ENCODE data around the gene ST6GAL1. TPM values are rescaled to one million over a fixed set of nuclear protein-coding genes. Genes with fewer than 3 reads are reported as not detected.

Gene ST6GAL1
- total and polyA plus RNA-seq, 10 of the 15 experiments (the other 5 are each of a cell fraction or from before 2014, with no cell fraction given): 74.2 to 248 (median 149) TPM

GRCh38 chr3:187041362-187042307 lies 111.3 kb downstream of the ST6GAL1 start (continued):
- no peak for TF ChIP-seq STAT3 (IDR thresholded peaks at IDR 0.05; ENCODE audit: low read depth, low read length)

GRCh38 chr3:187042346-187042745 lies 112.0 kb downstream of the ST6GAL1 start:
- Histone ChIP-seq H3K4me2 (ENCODE audit: control insufficient read depth, insufficient read depth) (peak overlapping the region; percentile 5), H3K27ac (ENCODE audit: control insufficient read depth, insufficient read depth) (peak overlapping the region; percentile 90), H3K9me3 (replicated peaks; ENCODE audit: control insufficient read depth, insufficient read depth, low read length) (0 out of 3 replicates have a peak, but pooled peaks cover 2% of the 10 kb centered on the region), H4K20me1 (ENCODE audit: control insufficient read depth, insufficient read depth) (no peaks in the 10 kb centered on the region), H3K4me1 (ENCODE audit: control insufficient read depth, insufficient read depth, low read length) (peaks cover 59% of the 10 kb centered on the region), H3K27me3 (replicated peaks in 1 of 2; ENCODE audit: control insufficient read depth in 2 of 2, insufficient read depth in 2 of 2, low read length in 1 of 2) (no peaks in the 10 kb centered on the region), H3K4me3 (0 out of 2 replicates have a peak overlapping the region, but pooled peaks have one; percentile 29), H2AFZ (ENCODE audit: control insufficient read depth, low read depth, low read length) (no peak overlapping the region), H3K36me3 (ENCODE audit: control insufficient read depth in 2 of 2, insufficient read depth in 2 of 2, low read length in 1 of 2) (peaks cover 32 to 61% of the 10 kb centered on the region in 2 experiments), H3K9ac (ENCODE audit: control insufficient read depth, insufficient read depth, low read length) (peak overlapping the region; percentile 37), H3K79me2 (ENCODE audit: control insufficient read depth, insufficient read depth, low read length) (peaks cover 82% of the 10 kb centered on the region)
- no peak for FAIRE-seq
- BruUV-seq (replicated peaks): no TSS peak
- CTCF ChIA-PET: interaction anchor here (1.5 to 4.8 kb wide), 2 partner anchors 8 to 15 kb away, joined by 3 to 23 read pairs; no protein-coding TSS in a partner anchor
- TF ChIP-seq STAT3 (IDR thresholded peaks at IDR 0.05; ENCODE audit: low read depth, low read length) (no peak), HCFC1 (IDR thresholded peaks at IDR 0.05; ENCODE audit: low read length) (no peak), MAX (IDR thresholded peaks at IDR 0.05; ENCODE audit: low read depth, low read length) (no peak), TBL1XR1 (IDR thresholded peaks at IDR 0.05; ENCODE audit: low read depth, low read length) (no peak), FOXM1 (IDR thresholded peaks at IDR 0.05; ENCODE audit: low read depth, low read length) (no peak), POU2F2 (IDR thresholded peaks at IDR 0.05; ENCODE audit: borderline replicate concordance, low read depth, low read length) (0 out of 3 replicates have a peak, but pooled peaks have one; percentile 27), POLR2AphosphoS5 (IDR thresholded peaks at IDR 0.05; ENCODE audit: low read length) (0 out of 2 replicates have a peak, but pooled peaks have one; percentile 6), EGR1 (IDR thresholded peaks at IDR 0.05; ENCODE audit: borderline replicate concordance in 1 of 2, low read depth in 2 of 2, low read length in 2 of 2) (no peak), PRDM15 (CRISPR knock-in tag; IDR thresholded peaks at IDR 0.05) (no peak), POLR2A (IDR thresholded peaks at IDR 0.05; ENCODE audit: low read depth, low read length) (peak; percentile 30), TARDBP (IDR thresholded peaks at IDR 0.05; ENCODE audit: borderline replicate concordance) (no peak), NBN (IDR thresholded peaks at IDR 0.05) (no peak)
- intact Hi-C loops (cut with micrococcal nuclease; ENCODE audit: unreplicated experiment) (no loop called here), in situ Hi-C loops (cut with MboI) (no loop called here)
- no peak for ATAC-seq
- WGBS (ENCODE audit: insufficient coverage, insufficient replicate concordance, low lambda C conversion rate, missing lambda C conversion rate): 21% methylated on average over 5 of the region's 5 CpGs
- RAD21 ChIA-PET (ENCODE audit: unreplicated experiment): interaction anchor here (4.5 kb wide), 1 partner anchor 10 kb away, joined by 46 read pairs; no protein-coding TSS in a partner anchor
- POLR2A ChIA-PET: interaction anchor here (8.0 kb wide), 1 partner anchor 13 kb away, joined by 120 read pairs; no protein-coding TSS in a partner anchor
- SMC1A ChIA-PET (ENCODE audit: uncharacterized antibody, unreplicated experiment): interaction anchor here (12.6 kb wide), 1 partner anchor 13 kb away, joined by 213 read pairs; no protein-coding TSS in a partner anchor
- no peak for DNase-seq (ENCODE audit: low read depth, low spot score)

Data from GM12878 (cell line).